ENCODE data around the gene OAT. TPM values are rescaled to one million over a fixed set of nuclear protein-coding genes. Genes with fewer than 3 reads are reported as not detected.

OAT gene
- total and polyA plus RNA-seq, 8 donors = 26.1 to 243 (median 69.4) TPM

GRCh38 chr10:124417895-124418725 lies 613 bp downstream of the OAT start:
- peak overlapping the region; percentile 81 to 92 (median 82) for H3K4me3 ChIP-seq
- intact Hi-C loops (cut with DNase I; ENCODE audit: low total_unique reads) = no loop called here
- 2 to 9% (median 3%) methylated on average over 28 to 64 of the region's 64 CpGs for WGBS, 5 donors
- H3K27me3 ChIP-seq = no peaks in the 10 kb centered on the region
- TF ChIP-seq POLR2A (IDR thresholded peaks at IDR 0.05) (no peak), EP300 (IDR thresholded peaks at IDR 0.05) (no peak), POLR2AphosphoS5 (IDR thresholded peaks at IDR 0.05) (no peak)
- TF ChIP-seq, protein P1, sequence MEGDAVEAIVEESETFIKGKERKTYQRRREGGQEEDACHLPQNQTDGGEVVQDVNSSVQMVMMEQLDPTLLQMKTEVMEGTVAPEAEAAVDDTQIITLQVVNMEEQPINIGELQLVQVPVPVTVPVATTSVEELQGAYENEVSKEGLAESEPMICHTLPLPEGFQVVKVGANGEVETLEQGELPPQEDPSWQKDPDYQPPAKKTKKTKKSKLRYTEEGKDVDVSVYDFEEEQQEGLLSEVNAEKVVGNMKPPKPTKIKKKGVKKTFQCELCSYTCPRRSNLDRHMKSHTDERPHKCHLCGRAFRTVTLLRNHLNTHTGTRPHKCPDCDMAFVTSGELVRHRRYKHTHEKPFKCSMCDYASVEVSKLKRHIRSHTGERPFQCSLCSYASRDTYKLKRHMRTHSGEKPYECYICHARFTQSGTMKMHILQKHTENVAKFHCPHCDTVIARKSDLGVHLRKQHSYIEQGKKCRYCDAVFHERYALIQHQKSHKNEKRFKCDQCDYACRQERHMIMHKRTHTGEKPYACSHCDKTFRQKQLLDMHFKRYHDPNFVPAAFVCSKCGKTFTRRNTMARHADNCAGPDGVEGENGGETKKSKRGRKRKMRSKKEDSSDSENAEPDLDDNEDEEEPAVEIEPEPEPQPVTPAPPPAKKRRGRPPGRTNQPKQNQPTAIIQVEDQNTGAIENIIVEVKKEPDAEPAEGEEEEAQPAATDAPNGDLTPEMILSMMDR (IDR thresholded peaks at IDR 0.05) = no peak
- H3K36me3 ChIP-seq = no peaks in the 10 kb centered on the region
- H3K4me1 ChIP-seq = peaks cover 24 to 60% (median 50%) of the 10 kb centered on the region in 4 donors
- no peaks in the 10 kb centered on the region for H3K9me3 ChIP-seq
- H3K27ac ChIP-seq = peak overlapping the region; percentile 94 to 97 (median 95)
- peak; percentile 46 to 85 for DNase-seq

DNA sequence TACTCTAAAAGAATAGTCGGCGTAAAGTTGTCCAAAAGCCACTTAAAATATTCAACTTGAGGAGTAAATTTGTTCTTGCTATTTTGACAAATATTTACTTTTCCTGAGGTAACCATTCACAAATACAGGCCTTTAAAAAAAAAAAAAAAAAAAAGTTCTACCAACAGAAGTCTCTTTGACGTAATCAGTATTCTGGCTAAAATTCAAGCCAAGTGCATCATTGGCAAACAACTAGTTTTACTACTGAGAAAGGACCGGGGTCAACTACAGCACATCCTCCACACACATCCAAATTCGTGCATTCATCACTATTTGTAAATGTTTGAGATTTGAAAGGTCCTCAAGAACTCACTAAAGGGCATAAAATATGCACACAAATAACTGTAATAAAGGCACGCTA lies 2.0 kb downstream of the OAT start:
- 20 to 38% (median 23%) methylated on average over 6 of the region's 6 CpGs for WGBS, 5 donors
- H3K36me3 ChIP-seq = peaks cover 0 to 12% (median 6%) of the 10 kb centered on the region in 4 donors
- intact Hi-C loops (cut with DNase I; ENCODE audit: low total_unique reads) = no loop called here
- TF ChIP-seq, protein P1 (IDR thresholded peaks at IDR 0.05) = no peak
- TF ChIP-seq POLR2AphosphoS5 (IDR thresholded peaks at IDR 0.05) = peak in 1 of 3 donors; percentile 21
- peaks cover 24 to 68% (median 50%) of the 10 kb centered on the region in 4 donors for H3K4me1 ChIP-seq
- DNase-seq = peak in 1 of 2 donors; percentile 62
- H3K27me3 ChIP-seq = no peaks in the 10 kb centered on the region
- peak overlapping the region in 1 of 4 donors; percentile 92 for H3K4me3 ChIP-seq
- H3K9me3 ChIP-seq = no peaks in the 10 kb centered on the region
- H3K27ac ChIP-seq = peak overlapping the region in 3 of 5 donors; percentile 56 to 97 (median 95)

- H3K27ac ChIP-seq = peak overlapping the region in 3 of 5 donors; percentile 36 to 95 (median 53)
Observed at GRCh38 chr10:124415210-124415609, 3.5 kb downstream of the OAT start.

DNA sequence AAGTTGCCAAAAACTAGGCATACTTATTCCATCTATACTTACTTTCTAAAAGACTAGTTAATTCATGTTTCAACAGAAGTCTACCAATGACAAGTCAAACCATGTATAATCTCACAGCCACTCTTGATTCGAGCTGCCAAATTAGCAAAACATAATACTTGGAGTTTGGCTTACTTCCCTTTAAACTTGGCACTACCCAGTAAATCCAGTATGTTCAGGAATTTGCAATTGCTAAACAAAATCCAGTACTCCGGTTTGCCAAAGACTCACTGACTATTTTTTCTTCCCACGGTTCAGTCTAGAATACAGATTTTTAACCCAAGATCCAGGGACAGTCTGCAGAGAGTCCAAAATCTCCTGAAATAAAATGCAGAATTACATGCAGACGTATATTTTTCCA lies 4.6 kb downstream of the OAT start:
- H3K4me3 ChIP-seq = no peak overlapping the region
- H3K27me3 ChIP-seq = no peaks in the 10 kb centered on the region
- DNase-seq = peak in 1 of 2 donors; percentile 28
- no peak for TF ChIP-seq POLR2A (IDR thresholded peaks at IDR 0.05)
- TF ChIP-seq, protein P1 (IDR thresholded peaks at IDR 0.05) = no peak
- no peak for TF ChIP-seq POLR2AphosphoS5 (IDR thresholded peaks at IDR 0.05)
- TF ChIP-seq EP300 (IDR thresholded peaks at IDR 0.05) = no peak
- H3K36me3 ChIP-seq = peaks cover 0 to 37% (median 24%) of the 10 kb centered on the region in 4 donors
- peaks cover 24 to 63% (median 44%) of the 10 kb centered on the region in 4 donors for H3K4me1 ChIP-seq
- H3K9me3 ChIP-seq = no peaks in the 10 kb centered on the region
- WGBS, 5 donors = 21 to 25% (median 23%) methylated on average over 4 of the region's 4 CpGs
- peak overlapping the region in 1 of 5 donors; percentile 46 for H3K27ac ChIP-seq
- intact Hi-C loops (cut with DNase I; ENCODE audit: low total_unique reads) = no loop called here

More at GRCh38 chr10:124415210-124415609, 3.5 kb downstream of the OAT start:
- peaks cover 0 to 27% (median 20%) of the 10 kb centered on the region in 4 donors for H3K36me3 ChIP-seq
- H3K4me3 ChIP-seq = no peak overlapping the region
- WGBS, 5 donors = 70 to 86% (median 76%) methylated on average over 2 of the region's 2 CpGs
- intact Hi-C loops (cut with DNase I; ENCODE audit: low total_unique reads) = no loop called here
- no peak for TF ChIP-seq EP300 (IDR thresholded peaks at IDR 0.05)
- TF ChIP-seq POLR2AphosphoS5 (IDR thresholded peaks at IDR 0.05) = no peak
- TF ChIP-seq, protein P1 (IDR thresholded peaks at IDR 0.05) = no peak
- TF ChIP-seq POLR2A (IDR thresholded peaks at IDR 0.05) = no peak
- H3K27me3 ChIP-seq = no peaks in the 10 kb centered on the region
- no peak for DNase-seq
- H3K9me3 ChIP-seq = no peaks in the 10 kb centered on the region
- H3K4me1 ChIP-seq = peaks cover 24 to 68% (median 49%) of the 10 kb centered on the region in 4 donors

Data from stomach (tissue), 9 donors.